ENCODE data around the gene DCLRE1C. TPM values are rescaled to one million over a fixed set of nuclear protein-coding genes. Genes with fewer than 3 reads are reported as not detected.
"Not testable (repeated sequence)": the region's sequence is repeated elsewhere in the genome, so short reads cannot be mapped to it uniquely, and the experiment has no call there.

DCLRE1C gene
- total RNA-seq = 10 to 100 TPM in 3 of 4 donors, 1 to 10 TPM in 1; 7.1 to 17.5 (median 13.0) TPM

GRCh38 chr10:14954001-14954770 is at the start of gene DCLRE1C:
TSS of gene DCLRE1C (minus strand) at chr10:14954096. CDS start at chr10:14954010, 86 bp downstream.
- no peak for TF ChIP-seq CTCF (IDR thresholded peaks at IDR 0.05)
- TF ChIP-seq POLR2AphosphoS5 (IDR thresholded peaks at IDR 0.05) = peak in 2 of 3 donors; percentile 82 to 84
- peak in 1 of 2 donors; percentile 11 for TF ChIP-seq POLR2A (IDR thresholded peaks at IDR 0.05)
- no peak for TF ChIP-seq EP300 (IDR thresholded peaks at IDR 0.05)
- WGBS = under 1% methylated on average over 40 of the region's 45 CpGs
- Histone ChIP-seq H3K27me3 (no peaks in the 10 kb centered on the region), H3K27ac (peak within 1 kb of the TSS; percentile 91), H3K4me1 (peaks cover 30% of the 10 kb centered on the region), H3K36me3 (no peaks in the 10 kb centered on the region), H3K9me3 (no peaks in the 10 kb centered on the region), H3K4me3 (peak within 1 kb of the TSS; percentile 76)
- DNase-seq (ENCODE audit: low spot score in 2 of 2) = peak; percentile 94

GRCh38 chr10:14995964-14996565 is 42.2 kb upstream of the DCLRE1C start:
- no peaks in the 10 kb centered on the region for H3K27me3 ChIP-seq
- H3K4me1 ChIP-seq = no peaks in the 10 kb centered on the region
- 91% methylated on average over 49 of the region's 50 CpGs for WGBS
- H3K9me3 ChIP-seq = no peaks in the 10 kb centered on the region
- TF ChIP-seq EP300 (IDR thresholded peaks at IDR 0.05) (no peak), CTCF (IDR thresholded peaks at IDR 0.05) (no peak), POLR2A (IDR thresholded peaks at IDR 0.05) (no peak)
- H3K4me3 ChIP-seq = no peak overlapping the region
- H3K27ac ChIP-seq = no peak overlapping the region
- DNase-seq (ENCODE audit: low spot score in 2 of 2) = no peak
- no peaks in the 10 kb centered on the region for H3K36me3 ChIP-seq

GRCh38 chr10:14993500-14994455 is 39.9 kb upstream of the DCLRE1C start:
- not testable (repeated sequence) for H3K9me3 ChIP-seq; H3K36me3 ChIP-seq; H3K27me3 ChIP-seq; DNase-seq (ENCODE audit: low spot score in 2 of 2); H3K4me3 ChIP-seq; H3K27ac ChIP-seq; H3K4me1 ChIP-seq
- 72% methylated on average over 32 of the region's 32 CpGs for WGBS

- H3K9me3 ChIP-seq, H3K27me3 ChIP-seq: not testable (repeated sequence)
- WGBS = 84% methylated on average over 9 of the region's 9 CpGs
These were observed 38.4 kb upstream of the DCLRE1C start for GRCh38 chr10:14992336-14992735.

GRCh38 chr10:14991035-14991749 is 37.3 kb upstream of the DCLRE1C start:
- not testable (repeated sequence) for H3K27me3 ChIP-seq; H3K9me3 ChIP-seq; DNase-seq (ENCODE audit: low spot score in 2 of 2); H3K4me3 ChIP-seq; H3K36me3 ChIP-seq; H3K4me1 ChIP-seq; H3K27ac ChIP-seq
- 47% methylated on average over 14 of the region's 19 CpGs for WGBS

More at GRCh38 chr10:14992336-14992735, 38.4 kb upstream of the DCLRE1C start:
- H3K4me1 ChIP-seq; H3K27ac ChIP-seq; DNase-seq (ENCODE audit: low spot score in 2 of 2); H3K4me3 ChIP-seq; H3K36me3 ChIP-seq: not testable (repeated sequence)

- H3K27ac ChIP-seq; H3K4me3 ChIP-seq; H3K9me3 ChIP-seq; H3K4me1 ChIP-seq; H3K36me3 ChIP-seq; H3K27me3 ChIP-seq; DNase-seq (ENCODE audit: low spot score in 2 of 2): not testable (repeated sequence)
- 83% methylated on average over 6 of the region's 6 CpGs for WGBS
These were observed 35.7 kb upstream of the DCLRE1C start for GRCh38 chr10:14989552-14989951.

All from suprapubic skin (tissue), 4 donors.